Inferior parietal cortex (tissue), 1 donor: ENCODE results near the gene TMEM236.
A peak's percentile ranks its signal among the peaks of the same experiment; 100 is the strongest.

Experiments used
- DNase-seq: peaks from one replicate; pipeline ENCODE4 v3.0.0-alpha.2; 2016; ENCODE audit errors: extremely low spot score

Gene TMEM236

DNA sequence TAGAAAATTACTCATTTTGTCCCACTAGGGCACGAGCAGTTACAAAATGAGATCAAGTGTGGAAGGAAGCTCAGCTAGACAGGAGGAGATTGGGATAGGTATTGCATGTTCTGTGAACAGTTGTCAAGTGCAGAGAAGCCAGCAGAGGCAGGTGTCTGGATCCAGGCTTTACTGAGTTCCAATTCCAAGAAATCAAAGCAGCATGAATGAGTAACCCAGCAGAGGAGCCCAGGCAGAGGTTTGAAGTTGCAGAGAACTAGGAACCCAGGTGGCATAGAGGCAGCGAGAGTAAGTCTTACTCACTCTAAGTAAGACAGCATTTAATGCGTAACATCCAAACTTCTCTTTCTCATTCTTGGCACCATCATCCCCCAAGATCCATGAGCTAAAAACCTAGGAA lies 68.9 kb downstream of the TMEM236 start:
- no peak for DNase-seq

DNA sequence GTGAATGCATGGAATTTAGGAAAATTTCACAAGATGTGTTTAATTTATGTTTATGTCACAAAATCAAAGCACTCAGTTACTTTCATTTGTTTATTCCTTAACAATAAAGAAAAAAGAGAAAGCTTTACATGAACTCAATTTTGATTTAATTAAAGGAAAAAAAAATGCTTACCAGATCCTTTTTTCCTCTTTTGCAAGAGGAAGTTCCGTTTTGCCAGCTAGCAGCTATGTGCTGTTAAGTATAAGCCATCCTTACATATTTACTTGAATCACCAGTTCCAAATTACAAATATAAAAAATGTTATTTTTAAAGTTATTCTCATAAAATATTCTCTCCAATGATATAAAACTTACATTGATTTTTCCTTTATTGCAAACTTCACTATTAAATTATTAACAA lies 69.9 kb downstream of the TMEM236 start:
- no peak for DNase-seq

DNA sequence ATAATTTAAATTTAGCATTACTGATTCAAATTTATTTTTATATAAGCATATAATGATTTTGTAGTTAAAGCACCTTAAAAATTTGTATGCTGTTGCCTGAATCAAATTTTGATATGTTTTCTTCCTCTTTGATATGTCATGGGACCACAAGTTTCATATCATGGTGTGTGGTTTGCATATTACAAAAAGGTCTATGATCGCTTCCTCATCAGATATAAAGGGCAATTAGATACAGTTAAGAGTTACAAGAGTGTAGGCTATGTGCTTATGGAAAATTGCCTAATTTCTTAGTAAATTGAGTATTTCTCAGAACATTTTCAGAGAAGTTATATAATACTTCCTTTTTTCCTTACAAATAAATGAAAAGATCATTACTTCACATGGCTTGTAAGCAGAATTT lies 79.3 kb downstream of the TMEM236 start:
- no peak for DNase-seq

DNA sequence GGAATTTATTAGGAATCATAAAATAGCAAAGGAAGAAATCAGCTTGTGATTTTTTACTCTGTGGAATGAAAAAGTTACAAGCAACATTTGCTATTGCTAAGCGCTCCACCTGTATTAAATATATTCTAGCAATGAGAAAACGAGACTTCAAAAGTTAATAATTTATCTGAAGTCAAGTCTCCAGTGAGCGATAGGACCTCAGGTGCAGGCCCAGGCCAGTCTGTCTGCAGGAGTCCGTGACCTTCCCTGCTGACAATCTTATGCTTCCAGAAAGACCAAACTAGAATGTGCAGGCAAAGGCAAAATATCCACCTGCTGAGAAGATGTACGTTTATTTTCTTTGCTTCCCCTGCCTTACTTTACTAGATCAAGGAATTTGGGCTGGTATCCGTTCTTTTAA lies 79.9 kb downstream of the TMEM236 start:
- no peak for DNase-seq

DNA sequence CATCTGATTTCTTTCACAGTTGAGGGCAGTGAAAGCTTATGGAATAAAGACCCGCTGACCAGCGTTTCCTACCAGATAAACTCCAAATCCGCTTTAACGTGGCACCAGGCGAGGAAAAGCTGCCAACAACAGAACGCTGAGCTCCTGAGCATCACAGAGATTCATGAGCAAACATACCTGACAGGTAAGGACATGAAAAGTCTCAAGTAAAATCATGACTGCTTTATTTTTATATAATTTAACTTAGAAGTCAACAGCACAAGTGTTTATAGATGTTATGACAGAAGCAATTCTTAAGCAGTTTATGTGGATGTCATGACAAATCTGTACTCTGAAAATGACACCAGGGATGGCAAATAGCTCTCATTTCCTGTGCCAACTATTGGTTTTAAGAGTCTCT lies 81.7 kb downstream of the TMEM236 start:
- DNase-seq, result no peak

DNA sequence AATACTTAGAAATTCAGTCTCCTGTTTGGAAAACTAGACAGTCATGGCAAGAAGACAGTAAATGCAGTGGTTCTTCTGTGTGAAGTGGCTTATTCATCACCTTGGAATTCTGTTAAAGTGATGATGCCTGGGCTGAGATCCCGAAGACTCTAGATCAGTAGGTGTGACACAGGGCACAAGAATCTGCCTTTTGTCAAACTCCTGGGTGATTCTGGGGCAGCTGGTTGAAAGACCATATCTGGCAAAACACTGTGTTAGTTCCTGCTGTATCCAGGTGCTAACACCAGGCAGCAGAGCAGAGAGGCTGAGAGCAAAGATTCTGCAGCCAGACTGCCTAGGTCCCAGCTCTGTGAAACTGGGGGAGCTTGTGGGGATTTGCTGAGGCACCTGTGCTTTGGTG lies 83.7 kb downstream of the TMEM236 start:
- no peak for DNase-seq

DNA sequence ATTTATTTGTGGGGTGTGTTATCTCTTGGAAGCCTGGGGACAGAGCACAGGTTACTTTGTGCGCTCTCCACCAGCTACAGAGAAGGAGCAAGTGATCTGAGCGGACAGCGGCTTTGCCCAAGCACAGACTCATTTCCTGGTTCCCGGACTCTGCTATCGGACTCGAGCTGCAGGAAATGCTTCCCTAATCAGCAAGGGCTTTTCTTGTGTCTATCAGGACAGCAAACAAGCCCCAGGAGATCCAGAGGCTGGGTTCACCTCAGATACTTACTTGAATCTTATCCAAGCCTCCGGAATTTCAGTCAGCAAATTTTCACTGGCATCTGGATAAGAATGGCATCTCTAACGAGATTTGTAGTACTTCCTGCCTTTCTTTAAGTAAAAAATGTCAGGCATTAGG lies 84.9 kb downstream of the TMEM236 start:
- no peak for DNase-seq

DNA sequence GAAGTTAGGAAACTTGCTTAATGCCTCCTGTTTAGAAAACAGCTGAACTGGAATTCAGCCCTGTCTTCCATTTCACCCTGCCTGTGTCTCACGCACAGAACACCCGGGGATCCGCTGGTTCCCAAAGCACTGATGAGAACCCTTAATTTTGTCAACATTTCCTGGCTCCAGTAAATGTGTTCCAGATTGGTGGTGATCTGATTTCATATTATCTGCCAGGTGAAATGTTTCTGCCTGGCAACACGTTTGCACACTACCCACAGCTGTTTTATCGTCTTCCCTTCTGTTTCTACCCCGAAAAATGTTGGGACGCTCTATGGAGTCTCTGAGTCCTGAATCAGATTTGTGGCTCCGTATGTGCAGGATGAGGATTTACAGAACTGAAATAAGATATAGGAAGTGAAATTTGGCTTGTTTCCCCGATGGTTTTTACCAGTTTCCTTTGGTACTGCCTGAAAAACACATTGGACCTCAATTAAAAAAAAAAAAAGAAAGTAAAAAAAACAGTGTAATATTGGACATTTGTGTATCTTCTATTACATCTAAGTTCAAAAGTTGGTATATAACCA lies 86.2 kb downstream of the TMEM236 start:
- no peak for DNase-seq

DNA sequence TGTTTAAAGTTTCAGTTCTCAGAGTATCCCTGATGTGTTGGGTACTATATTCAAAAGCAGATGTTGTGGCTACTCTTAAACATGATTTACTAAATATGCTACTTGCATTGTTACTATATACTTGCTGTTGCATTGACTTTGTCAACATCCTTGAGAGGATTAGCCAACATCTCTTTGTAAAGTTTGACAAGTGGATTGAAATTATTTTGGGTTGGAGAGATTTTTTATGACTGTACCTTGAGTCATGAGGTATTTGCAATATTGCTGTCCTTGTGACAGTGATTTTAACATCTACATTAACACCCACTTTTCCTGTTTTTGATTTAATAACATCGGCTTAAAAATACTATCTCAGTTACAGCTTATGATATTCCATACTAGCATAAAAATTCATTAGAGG lies 89.0 kb downstream of the TMEM236 start:
- no peak for DNase-seq

DNA sequence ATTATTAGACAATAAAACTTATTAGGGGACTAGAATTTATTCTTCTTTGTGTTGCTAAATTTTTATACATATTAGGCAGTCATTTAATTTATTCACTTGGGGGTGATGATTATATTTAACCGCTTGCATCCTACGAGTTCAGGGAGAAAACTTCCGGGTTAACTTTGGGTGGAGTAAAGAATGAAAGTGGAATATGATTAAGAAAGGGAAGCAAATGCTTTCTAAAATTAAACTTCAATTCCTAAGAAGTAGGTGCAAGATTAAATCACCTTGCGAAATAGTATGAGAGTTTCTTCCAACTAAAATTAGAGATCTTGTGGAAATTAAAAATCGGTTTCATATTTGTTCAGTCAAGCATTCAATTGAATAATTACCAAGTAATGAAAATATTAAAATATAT lies 90.6 kb downstream of the TMEM236 start:
- DNase-seq, result no peak

DNA sequence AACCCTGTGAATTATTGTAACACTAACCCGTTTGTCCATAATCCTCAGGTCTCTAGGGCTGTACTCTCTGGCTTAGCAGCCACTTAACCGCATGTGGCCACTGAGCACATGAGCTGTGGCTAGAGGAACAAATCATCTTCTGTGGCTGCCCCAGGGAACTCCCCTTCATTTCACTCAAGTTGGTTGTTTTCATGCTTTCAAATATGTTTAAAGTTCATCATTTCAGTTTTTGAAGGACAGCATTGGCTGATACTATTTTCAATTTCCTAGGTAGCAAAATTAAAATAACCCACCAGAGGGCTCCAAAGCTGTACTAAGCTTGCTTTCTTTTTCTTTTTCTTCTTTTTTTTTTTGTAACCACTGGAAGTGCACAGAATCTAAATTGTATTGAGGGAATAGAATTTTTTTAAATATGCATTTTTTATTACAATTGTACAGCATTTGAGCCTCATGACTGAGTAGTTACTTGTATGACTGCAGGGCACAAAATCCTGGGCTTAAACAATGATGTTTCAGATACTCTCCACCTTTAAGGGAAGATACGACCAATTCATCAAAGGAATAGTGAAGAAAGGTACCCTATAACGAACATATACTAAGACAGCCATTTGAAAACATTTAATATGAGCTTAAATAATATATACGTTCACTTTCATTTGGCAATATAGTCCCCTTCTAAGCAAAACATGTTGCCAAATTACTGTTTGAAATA lies 95.7 kb downstream of the TMEM236 start:
- DNase-seq, result peak; percentile 71

DNA sequence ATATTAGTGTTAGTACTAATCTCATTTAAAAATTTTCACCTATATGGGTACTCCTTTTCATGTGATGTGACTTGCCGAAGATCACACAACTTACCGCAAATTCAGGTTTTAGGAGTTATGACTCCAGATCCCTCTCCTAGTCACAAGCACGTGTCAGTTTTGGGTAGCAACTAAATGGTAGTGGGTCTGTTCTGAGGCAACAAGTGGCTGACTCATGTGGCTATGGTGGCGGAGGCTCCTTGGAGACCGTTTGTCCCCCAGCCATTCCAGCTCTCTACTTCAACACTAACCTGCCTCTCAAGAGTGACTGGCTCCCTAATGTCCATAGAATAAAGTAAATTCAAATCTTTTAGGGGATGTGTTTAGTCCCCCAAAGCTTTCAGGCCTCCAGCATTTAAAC lies 96.6 kb downstream of the TMEM236 start:
- no peak for DNase-seq
